HepG2 (cell line): Measurements from ENCODE around the gene TPX2. TPM values are rescaled to one million over a fixed set of nuclear protein-coding genes. Genes with fewer than 3 reads are reported as not detected.

Experiments used
- CBX5 ChIP-seq: sonication (generic); formaldehyde crosslinking; IDR thresholded peaks from 2 replicates; pipeline ENCODE4 v1.4.0; 2020; ENCODE audit warnings: missing genetic modification reagents, borderline replicate concordance
- ETV6 ChIP-seq: sonication (generic); formaldehyde crosslinking; conservative IDR thresholded peaks from 2 replicates; pipeline ENCODE4 v1.4.0; 2020; ENCODE audit warnings: missing genetic modification reagents
- FOXC1 ChIP-seq: sonication (generic); formaldehyde crosslinking; IDR thresholded peaks from 2 replicates; pipeline ENCODE4 v1.8.0; 2022; ENCODE audit warnings: mild to moderate bottlenecking, missing genetic modification reagents, borderline replicate concordance
- FOXM1 ChIP-seq: sonication (generic); formaldehyde crosslinking; IDR thresholded peaks from 2 replicates; pipeline ENCODE4 v1.5.0; 2020; ENCODE audit warnings: missing genetic modification reagents
- KMT2A ChIP-seq: sonication (generic); formaldehyde crosslinking; IDR thresholded peaks from 2 replicates; pipeline ENCODE4 v1.4.0; 2020; ENCODE audit warnings: missing genetic modification reagents
- NFKBIZ ChIP-seq: IDR thresholded peaks from 2 replicates; pipeline ENCODE4 v1.6.1; 2018; ENCODE audit warnings: missing genetic modification reagents, missing compliant biosample characterization
- POLR2A ChIP-seq, 2 experiments: IDR thresholded peaks; 2 replicates each; pipeline ENCODE4 v1.6.1; 2011; ENCODE audit warnings: low read depth in 2 of 2, low read length in 2 of 2, mild to moderate bottlenecking in 1 of 2, moderate library complexity in 1 of 2; ENCODE audit not compliant: insufficient read depth in 1 of 2
- SKI ChIP-seq: fragments of 450-650 bp; IDR thresholded peaks from one replicate; pipeline ENCODE4 v1.6.1; 2018; ENCODE audit warnings: mild to moderate bottlenecking; ENCODE audit not compliant: partially characterized antibody
- ZNF207 ChIP-seq: fragments of 450-650 bp; IDR thresholded peaks from 2 replicates; pipeline ENCODE4 v1.6.1; 2016; ENCODE audit warnings: antibody characterized with exemption, borderline replicate concordance
- ZNF30 ChIP-seq: sonication (generic); formaldehyde crosslinking; IDR thresholded peaks from 2 replicates; pipeline ENCODE4 v1.5.0; 2020; ENCODE audit warnings: mild to moderate bottlenecking, missing genetic modification reagents
- ZNF34 ChIP-seq: sonication (generic); formaldehyde crosslinking; IDR thresholded peaks from 2 replicates; pipeline ENCODE4 v1.4.0; 2020; ENCODE audit warnings: mild to moderate bottlenecking, missing genetic modification reagents, borderline replicate concordance
- ZNF446 ChIP-seq: sonication (generic); formaldehyde crosslinking; IDR thresholded peaks from 2 replicates; pipeline ENCODE4 v1.5.0; 2020; ENCODE audit warnings: mild to moderate bottlenecking, missing genetic modification reagents
- ZNF549 ChIP-seq: sonication (generic); formaldehyde crosslinking; IDR thresholded peaks from 2 replicates; pipeline ENCODE4 v1.5.0; 2020; ENCODE audit warnings: missing genetic modification reagents
- ZNF557 ChIP-seq: sonication (generic); formaldehyde crosslinking; IDR thresholded peaks from 2 replicates; pipeline ENCODE4 v1.4.0; 2020; ENCODE audit warnings: missing genetic modification reagents
- ZNF563 ChIP-seq: sonication (generic); formaldehyde crosslinking; IDR thresholded peaks from 2 replicates; pipeline ENCODE4 v1.8.0; 2022; ENCODE audit warnings: mild to moderate bottlenecking, moderate library complexity, missing genetic modification reagents
- ZZZ3 ChIP-seq: sonication (generic); formaldehyde crosslinking; IDR thresholded peaks from 2 replicates; pipeline ENCODE4 v1.4.0; 2020; ENCODE audit warnings: missing genetic modification reagents, mild to moderate bottlenecking, borderline replicate concordance
- polyA plus RNA-seq, 8 experiments: library from polyadenylated mRNA; depleted of rRNA in 3 of 8; stranded (reverse) in 7 of 8; unstranded in 1 of 8; fragments of >200 nt; fragmentation: Illumina TruSeq in 4 of 8; extraction: Trizol in 4 of 8; gene quantifications; 2 replicates each; pipeline versions ENCODE4 v1.2.1 to v1.2.3, GENCODE V29; 2011 to 2016; ENCODE audit warnings: low read depth in 4 of 8, missing spikeins in 1 of 8, mixed read lengths in 1 of 8; ENCODE audit not compliant: insufficient read depth in 1 of 8
- total RNA-seq, 5 experiments: library from RNA; depleted of rRNA; stranded (reverse); fragments of >200 nt; fragmentation: Illumina TruSeq; extraction: Trizol; gene quantifications; 2 replicates each; pipeline ENCODE4 v1.2.3, GENCODE V29; 2016; ENCODE audit warnings: low read depth in 1 of 5
- TF ChIP-seq, protein P1 (sequence below): sonication (generic); formaldehyde crosslinking; IDR thresholded peaks from 2 replicates; pipeline ENCODE4 v1.5.0; 2020; ENCODE audit warnings: missing genetic modification reagents, mild to moderate bottlenecking, borderline replicate concordance
- TF ChIP-seq, protein P2 (sequence below): sonication (generic); formaldehyde crosslinking; IDR thresholded peaks from 2 replicates; pipeline ENCODE4 v1.8.0; 2022; ENCODE audit warnings: mild to moderate bottlenecking, missing genetic modification reagents; ENCODE audit not compliant: insufficient replicate concordance
- TF ChIP-seq, protein P3 (sequence below), 2 experiments: sonication (generic) in 1 of 2; formaldehyde crosslinking in 1 of 2; IDR thresholded peaks; 2 replicates each; pipeline versions ENCODE4 v1.6.1 to v1.9.0; 2014 to 2022; ENCODE audit warnings: antibody characterized with exemption in 1 of 2, borderline replicate concordance in 1 of 2, inconsistent platforms in 1 of 2, low read depth in 1 of 2, missing genetic modification reagents in 1 of 2
- TF ChIP-seq, protein P4 (sequence below): sonication (generic); formaldehyde crosslinking; IDR thresholded peaks from 2 replicates; pipeline ENCODE4 v1.8.1; 2023; ENCODE audit warnings: mild to moderate bottlenecking, inconsistent platforms, moderate library complexity, missing genetic modification reagents, borderline replicate concordance

Gene TPX2
- total and polyA plus RNA-seq, 2 of the 13 experiments (the other 11 are each of a cell fraction or from before 2014, with no cell fraction given), result 34.3 to 124 TPM

DNA sequence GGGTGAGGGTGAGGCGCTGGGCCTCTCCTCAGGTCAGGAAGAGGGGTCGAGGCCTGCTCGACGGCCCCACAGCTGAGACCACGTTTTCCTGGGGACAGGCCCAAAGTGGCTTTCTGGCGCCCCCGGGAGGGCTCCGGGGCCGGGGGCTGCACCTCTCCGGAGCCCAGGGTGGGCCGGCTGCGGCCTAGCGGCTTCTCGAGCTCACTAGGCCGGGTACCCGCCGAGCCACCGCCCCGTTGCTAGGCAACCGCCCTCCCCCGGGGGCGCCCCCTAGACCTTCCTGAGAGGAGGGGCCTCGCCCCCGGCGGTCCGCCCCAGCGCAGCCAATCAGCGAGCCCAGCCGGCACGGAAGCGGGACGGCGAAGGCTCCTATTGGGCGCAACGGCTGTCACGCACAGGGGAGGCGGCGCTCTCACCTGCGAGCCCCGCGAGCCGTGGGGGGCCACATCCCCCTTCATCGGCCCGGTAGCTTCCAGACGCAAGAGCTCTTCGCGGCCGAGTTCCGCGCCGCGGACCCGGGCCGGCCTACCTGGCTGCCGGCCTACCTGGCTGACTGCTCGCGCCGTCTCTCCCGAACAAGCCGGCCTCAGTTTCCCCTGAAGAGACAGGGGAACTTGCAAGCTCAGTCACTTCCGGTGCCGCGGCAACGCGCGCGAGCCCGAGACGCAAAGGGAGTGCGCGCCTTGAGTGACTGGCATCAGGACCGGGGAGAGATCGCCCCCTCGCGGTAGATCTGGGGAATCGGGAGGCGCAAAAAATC is 15.6 kb upstream of the TPX2 start (continued):
- TF ChIP-seq, protein P1, sequence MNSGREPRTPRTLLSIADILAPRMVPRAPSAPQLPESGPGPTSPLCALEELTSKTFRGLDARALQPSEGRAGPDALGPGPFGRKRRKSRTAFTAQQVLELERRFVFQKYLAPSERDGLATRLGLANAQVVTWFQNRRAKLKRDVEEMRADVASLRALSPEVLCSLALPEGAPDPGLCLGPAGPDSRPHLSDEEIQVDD (CRISPR knock-in tag), result peak; percentile 55; the same call in 1 of the 2 replicates
- TF ChIP-seq CBX5 (CRISPR knock-in tag), result peak; percentile 83; the same call in 1 of the 2 replicates
- no peak for TF ChIP-seq FOXM1 (CRISPR knock-in tag)
- TF ChIP-seq, protein P2, sequence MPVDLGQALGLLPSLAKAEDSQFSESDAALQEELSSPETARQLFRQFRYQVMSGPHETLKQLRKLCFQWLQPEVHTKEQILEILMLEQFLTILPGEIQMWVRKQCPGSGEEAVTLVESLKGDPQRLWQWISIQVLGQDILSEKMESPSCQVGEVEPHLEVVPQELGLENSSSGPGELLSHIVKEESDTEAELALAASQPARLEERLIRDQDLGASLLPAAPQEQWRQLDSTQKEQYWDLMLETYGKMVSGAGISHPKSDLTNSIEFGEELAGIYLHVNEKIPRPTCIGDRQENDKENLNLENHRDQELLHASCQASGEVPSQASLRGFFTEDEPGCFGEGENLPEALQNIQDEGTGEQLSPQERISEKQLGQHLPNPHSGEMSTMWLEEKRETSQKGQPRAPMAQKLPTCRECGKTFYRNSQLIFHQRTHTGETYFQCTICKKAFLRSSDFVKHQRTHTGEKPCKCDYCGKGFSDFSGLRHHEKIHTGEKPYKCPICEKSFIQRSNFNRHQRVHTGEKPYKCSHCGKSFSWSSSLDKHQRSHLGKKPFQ, result peak; percentile 82
- TF ChIP-seq ETV6, result peak; percentile 88
- no peak; the same call in 1 of the 2 replicates for TF ChIP-seq ZZZ3
- peak; percentile 14 for TF ChIP-seq NFKBIZ (CRISPR knock-in tag)
- peak; percentile 75 to 77 for TF ChIP-seq POLR2A (IDR thresholded peaks at IDR 0.05; ENCODE audit: insufficient read depth in 1 of 2, low read depth in 2 of 2, low read length in 2 of 2)
- peak; percentile 71 for TF ChIP-seq ZNF557
- peak; percentile 74 for TF ChIP-seq SKI
- TF ChIP-seq FOXC1 (CRISPR knock-in tag), result peak; percentile 99; the same call in 1 of the 2 replicates
- peak; percentile 91 for TF ChIP-seq ZNF563 (CRISPR knock-in tag)
- TF ChIP-seq ZNF30 (CRISPR knock-in tag), result no peak
- no peak for TF ChIP-seq ZNF207
- TF ChIP-seq ZNF549 (CRISPR knock-in tag), result 0 out of 2 replicates have a peak, but pooled peaks have one; percentile 75
- TF ChIP-seq, protein P3, sequence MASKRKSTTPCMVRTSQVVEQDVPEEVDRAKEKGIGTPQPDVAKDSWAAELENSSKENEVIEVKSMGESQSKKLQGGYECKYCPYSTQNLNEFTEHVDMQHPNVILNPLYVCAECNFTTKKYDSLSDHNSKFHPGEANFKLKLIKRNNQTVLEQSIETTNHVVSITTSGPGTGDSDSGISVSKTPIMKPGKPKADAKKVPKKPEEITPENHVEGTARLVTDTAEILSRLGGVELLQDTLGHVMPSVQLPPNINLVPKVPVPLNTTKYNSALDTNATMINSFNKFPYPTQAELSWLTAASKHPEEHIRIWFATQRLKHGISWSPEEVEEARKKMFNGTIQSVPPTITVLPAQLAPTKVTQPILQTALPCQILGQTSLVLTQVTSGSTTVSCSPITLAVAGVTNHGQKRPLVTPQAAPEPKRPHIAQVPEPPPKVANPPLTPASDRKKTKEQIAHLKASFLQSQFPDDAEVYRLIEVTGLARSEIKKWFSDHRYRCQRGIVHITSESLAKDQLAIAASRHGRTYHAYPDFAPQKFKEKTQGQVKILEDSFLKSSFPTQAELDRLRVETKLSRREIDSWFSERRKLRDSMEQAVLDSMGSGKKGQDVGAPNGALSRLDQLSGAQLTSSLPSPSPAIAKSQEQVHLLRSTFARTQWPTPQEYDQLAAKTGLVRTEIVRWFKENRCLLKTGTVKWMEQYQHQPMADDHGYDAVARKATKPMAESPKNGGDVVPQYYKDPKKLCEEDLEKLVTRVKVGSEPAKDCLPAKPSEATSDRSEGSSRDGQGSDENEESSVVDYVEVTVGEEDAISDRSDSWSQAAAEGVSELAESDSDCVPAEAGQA (IDR thresholded peaks at IDR 0.05; ENCODE audit: low read depth), result peak; percentile 41; the same call in 1 of the 2 replicates
- TF ChIP-seq, protein P3 (CRISPR knock-in tag; IDR thresholded peaks at IDR 0.05; ENCODE audit: borderline replicate concordance), result peak; percentile 87; the same call in 1 of the 2 replicates
- peak; percentile 94 for TF ChIP-seq ZNF446 (CRISPR knock-in tag)
- TF ChIP-seq, protein P4, sequence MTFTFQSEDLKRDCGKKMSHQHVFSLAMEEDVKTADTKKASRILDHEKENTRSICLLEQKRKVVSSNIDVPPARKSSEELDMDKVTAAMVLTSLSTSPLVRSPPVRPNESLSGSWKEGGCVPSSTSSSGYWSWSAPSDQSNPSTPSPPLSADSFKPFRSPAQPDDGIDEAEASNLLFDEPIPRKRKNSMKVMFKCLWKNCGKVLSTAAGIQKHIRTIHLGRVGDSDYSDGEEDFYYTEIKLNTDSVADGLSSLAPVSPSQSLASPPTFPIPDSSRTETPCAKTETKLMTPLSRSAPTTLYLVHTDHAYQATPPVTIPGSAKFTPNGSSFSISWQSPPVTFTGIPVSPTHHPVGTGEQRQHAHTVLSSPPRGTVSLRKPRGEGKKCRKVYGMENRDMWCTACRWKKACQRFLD (CRISPR knock-in tag), result peak; percentile 74; the same call in 1 of the 2 replicates
- peak; percentile 86; the same call in 1 of the 2 replicates for TF ChIP-seq ZNF34
- TF ChIP-seq KMT2A (CRISPR knock-in tag), result peak; percentile 68; the same call in 1 of the 2 replicates
